Gastrocnemius medialis (tissue), 4 donors: ENCODE results near the gene CHST12. TPM values are rescaled to one million over a fixed set of nuclear protein-coding genes. Genes with fewer than 3 reads are reported as not detected.

ENCODE experiments used
- ATAC-seq, 2 donors: fragments of 150-250 bp; one replicate each; pipeline ENCODE4 v1.9.1; 2016
- DNase-seq, 2 donors: peaks; one replicate each; pipeline ENCODE4 v3.0.0-alpha.2; 2019
- H3K27ac ChIP-seq, 4 donors: fragments of 200-600 bp; sonication (generic); 1 replicate in 1 of 4; 2 replicates in 3 of 4; pipeline ENCODE4 v1.5.1; 2016 to 2018; ENCODE audit warnings: mild to moderate bottlenecking in 2 of 4, moderate library complexity in 1 of 4
- H3K27me3 ChIP-seq, 3 donors: fragments of 200-600 bp; sonication (generic) in 2 of 3; 1 replicate in 1 of 3; 2 replicates in 2 of 3; pipeline versions ENCODE4 v1.5.1 to v1.6.0; 2016 to 2019; ENCODE audit warnings: mild to moderate bottlenecking in 1 of 3, moderate library complexity in 1 of 3
- H3K36me3 ChIP-seq, 2 donors: fragments of 200-600 bp; sonication (generic) in 1 of 2; one replicate each; pipeline ENCODE4 v1.5.1; 2017 to 2018
- H3K4me1 ChIP-seq, 2 donors: fragments of 200-600 bp; sonication (generic) in 1 of 2; one replicate each; pipeline ENCODE4 v1.5.1; 2016 to 2017; ENCODE audit warnings: mild to moderate bottlenecking in 2 of 2
- H3K4me3 ChIP-seq, 4 donors: fragments of 200-600 bp; sonication (generic) in 3 of 4; 1 replicate in 1 of 4; 2 replicates in 3 of 4; pipeline ENCODE4 v1.5.1; 2016 to 2019; ENCODE audit warnings: mild to moderate bottlenecking in 2 of 4
- H3K9me3 ChIP-seq, 3 donors: fragments of 200-600 bp; sonication (generic) in 2 of 3; 1 replicate in 1 of 3; 2 replicates in 2 of 3; pipeline ENCODE4 v1.5.1; 2016 to 2019
- CTCF ChIP-seq, 5 experiments: fragments of 450-650 bp in 3 of 5; fragments of 200-600 bp in 2 of 5; sonication (generic) in 2 of 5; IDR thresholded peaks in 4 of 5; conservative IDR thresholded peaks in 1 of 5; 1 replicate in 4 of 5; 2 replicates in 1 of 5; pipeline ENCODE4 v1.5.1; 2016 to 2019; ENCODE audit warnings: antibody characterized with exemption in 5 of 5, mild to moderate bottlenecking in 3 of 5, moderate library complexity in 3 of 5
- POLR2A ChIP-seq, 2 donors: fragments of 450-650 bp; IDR thresholded peaks; one replicate each; pipeline ENCODE4 v1.6.1; 2017; ENCODE audit warnings: antibody characterized with exemption in 2 of 2, mild to moderate bottlenecking in 2 of 2, moderate library complexity in 2 of 2
- in situ Hi-C, 4 donors: fragments of 200-750 bp; cut with MboI; loops; one replicate each; pipeline versions ENCODE4 v1.15.0 to v1.8.0; 2017; ENCODE audit warnings: low sequenced_read_pairs in 4 of 4
- intact Hi-C: fragments of 100-400 bp; cut with DNase I; formaldehyde crosslinking; loops from one replicate; pipeline ENCODE4 v1.15.1; 2023; ENCODE audit warnings: low total_unique reads
- total RNA-seq, 4 donors: library from RNA; depleted of rRNA; stranded (reverse); fragments of >200 nt; gene quantifications; one replicate each; pipeline versions ENCODE4 v1.1.0 to v1.2.3, GENCODE V29; 2016

Gene CHST12
- total RNA-seq, 4 donors from 2014 or later = 5.5 to 13.1 (median 10.1) TPM

GRCh38 chr7:2459674-2460073 lies 56.3 kb downstream of the CHST12 start:
- Histone ChIP-seq H3K9me3 (no peaks in the 10 kb centered on the region), H3K27ac (no peak overlapping the region), H3K27me3 (peaks cover 4 to 20% (median 14%) of the 10 kb centered on the region in 3 donors), H3K4me3 (no peak overlapping the region), H3K36me3 (no peaks in the 10 kb centered on the region), H3K4me1 (peaks cover 0 to 5% of the 10 kb centered on the region in 2 donors)
- ATAC-seq (no peak), DNase-seq (no peak)
- in situ Hi-C loops = loop anchor here in 3 of 4 donors (10.0 to 25.0 kb wide), 2 partner anchors 225 to 228 kb away; partner anchors contain the start of gene AMZ1 (in 3 of the 3)
- intact Hi-C loops = no loop called here
- no peak for TF ChIP-seq POLR2A (IDR thresholded peaks at IDR 0.05)
- no peak for TF ChIP-seq CTCF (IDR thresholded peaks at IDR 0.05 in 4 of 5, conservative IDR thresholded peaks at IDR 0.05 in 1 of 5)

- no peak overlapping the region for H3K27ac ChIP-seq
- in situ Hi-C loops = loop anchor here in 2 of 4 donors (25.0 kb wide), 1 partner anchor 227 kb away; the partner anchor contains the start of gene AMZ1 (in 2 of the 2)
- H3K4me1 ChIP-seq = peaks cover 0 to 5% of the 10 kb centered on the region in 2 donors
- no peak for DNase-seq
- peaks cover 4 to 20% (median 14%) of the 10 kb centered on the region in 3 donors for H3K27me3 ChIP-seq
- no peaks in the 10 kb centered on the region for H3K36me3 ChIP-seq
- ATAC-seq = no peak
- H3K9me3 ChIP-seq = no peaks in the 10 kb centered on the region
- no peak for TF ChIP-seq POLR2A (IDR thresholded peaks at IDR 0.05)
- TF ChIP-seq CTCF (IDR thresholded peaks at IDR 0.05 in 4 of 5, conservative IDR thresholded peaks at IDR 0.05 in 1 of 5) = no peak
- H3K4me3 ChIP-seq = no peak overlapping the region
- intact Hi-C loops = no loop called here
Measured at GRCh38 chr7:2460188-2460587, 56.8 kb downstream of the CHST12 start.

GRCh38 chr7:2460641-2461040 lies 57.2 kb downstream of the CHST12 start:
- no peak overlapping the region for H3K27ac ChIP-seq
- TF ChIP-seq POLR2A (IDR thresholded peaks at IDR 0.05) = no peak
- H3K4me3 ChIP-seq = no peak overlapping the region
- in situ Hi-C loops = loop anchor here in 2 of 4 donors (25.0 kb wide), 1 partner anchor 227 kb away; the partner anchor contains the start of gene AMZ1 (in 2 of the 2)
- H3K27me3 ChIP-seq = peaks cover 4 to 20% (median 14%) of the 10 kb centered on the region in 3 donors
- H3K9me3 ChIP-seq = no peaks in the 10 kb centered on the region
- DNase-seq = no peak
- no peaks in the 10 kb centered on the region for H3K36me3 ChIP-seq
- intact Hi-C loops = no loop called here
- H3K4me1 ChIP-seq = peaks cover 0 to 5% of the 10 kb centered on the region in 2 donors
- no peak for ATAC-seq

GRCh38 chr7:2461268-2462026 lies 58.0 kb downstream of the CHST12 start:
- H3K36me3 ChIP-seq = no peaks in the 10 kb centered on the region
- TF ChIP-seq CTCF (IDR thresholded peaks at IDR 0.05 in 4 of 5, conservative IDR thresholded peaks at IDR 0.05 in 1 of 5) (no peak), POLR2A (IDR thresholded peaks at IDR 0.05) (no peak)
- H3K27ac ChIP-seq = no peak overlapping the region
- no peak overlapping the region for H3K4me3 ChIP-seq
- intact Hi-C loops = no loop called here
- peaks cover 0 to 5% of the 10 kb centered on the region in 2 donors for H3K4me1 ChIP-seq
- H3K9me3 ChIP-seq = no peaks in the 10 kb centered on the region
- ATAC-seq = no peak
- in situ Hi-C loops = loop anchor here in 2 of 4 donors (25.0 kb wide), 1 partner anchor 226 kb away; the partner anchor contains the start of gene AMZ1 (in 2 of the 2)
- no peak for DNase-seq
- H3K27me3 ChIP-seq = peaks cover 4 to 20% (median 14%) of the 10 kb centered on the region in 3 donors

- H3K27me3 ChIP-seq = peaks cover 4 to 20% (median 14%) of the 10 kb centered on the region in 3 donors
- no peaks in the 10 kb centered on the region for H3K9me3 ChIP-seq
- no peak for TF ChIP-seq CTCF (IDR thresholded peaks at IDR 0.05 in 4 of 5, conservative IDR thresholded peaks at IDR 0.05 in 1 of 5)
- TF ChIP-seq POLR2A (IDR thresholded peaks at IDR 0.05) = no peak
- peaks cover 0 to 5% of the 10 kb centered on the region in 2 donors for H3K4me1 ChIP-seq
- in situ Hi-C loops (loop anchor here in 2 of 4 donors (25.0 kb wide), 1 partner anchor 225 kb away; the partner anchor contains the start of gene AMZ1 (in 2 of the 2)), intact Hi-C loops (no loop called here)
- DNase-seq = no peak
- ATAC-seq = no peak
- no peak overlapping the region for H3K4me3 ChIP-seq
- no peaks in the 10 kb centered on the region for H3K36me3 ChIP-seq
- no peak overlapping the region for H3K27ac ChIP-seq
Measured at GRCh38 chr7:2462731-2463130, 59.3 kb downstream of the CHST12 start.
